ENCODE measurements around the gene LYST. TPM values are rescaled to one million over a fixed set of nuclear protein-coding genes. Genes with fewer than 3 reads are reported as not detected.

LYST gene
- total RNA-seq, 1 donor from 2014 or later, result 11.4 TPM

GRCh38 chr1:235739124-235739523 is 127.6 kb downstream of the LYST start:
- H3K36me3 Mint-ChIP-seq (ENCODE audit: insufficient read depth), result peaks cover 11% of the 10 kb centered on the region
- no peaks in the 10 kb centered on the region for H3K9me3 Mint-ChIP-seq (ENCODE audit: low read depth)
- no peak overlapping the region for H3K4me3 Mint-ChIP-seq (ENCODE audit: low read depth)
- peaks cover 4% of the 10 kb centered on the region for H3K4me1 Mint-ChIP-seq (ENCODE audit: low read depth)
- no peaks in the 10 kb centered on the region for H3K27me3 Mint-ChIP-seq
- H3K27ac Mint-ChIP-seq, result no peak overlapping the region
- TF ChIP-seq CTCF (IDR thresholded peaks at IDR 0.05; ENCODE audit: unreplicated experiment), result no peak
- DNase-seq (ENCODE audit: low spot score, unreplicated experiment), result no peak

- no peak for DNase-seq (ENCODE audit: low spot score, unreplicated experiment)
- no peak overlapping the region for H3K4me3 Mint-ChIP-seq (ENCODE audit: low read depth)
- no peaks in the 10 kb centered on the region for H3K9me3 Mint-ChIP-seq (ENCODE audit: low read depth)
- peaks cover 11% of the 10 kb centered on the region for H3K36me3 Mint-ChIP-seq (ENCODE audit: insufficient read depth)
- H3K27me3 Mint-ChIP-seq, result no peaks in the 10 kb centered on the region
- no peaks in the 10 kb centered on the region for H3K4me1 Mint-ChIP-seq (ENCODE audit: low read depth)
- TF ChIP-seq CTCF (IDR thresholded peaks at IDR 0.05; ENCODE audit: unreplicated experiment), result no peak
- no peak overlapping the region for H3K27ac Mint-ChIP-seq
Observed at GRCh38 chr1:235737751-235738150, 129.0 kb downstream of the LYST start.

GRCh38 chr1:235736263-235736662 is 130.4 kb downstream of the LYST start:
- no peak for TF ChIP-seq CTCF (IDR thresholded peaks at IDR 0.05; ENCODE audit: unreplicated experiment)
- H3K27me3 Mint-ChIP-seq, result no peaks in the 10 kb centered on the region
- H3K4me3 Mint-ChIP-seq (ENCODE audit: low read depth), result no peak overlapping the region
- no peak for DNase-seq (ENCODE audit: low spot score, unreplicated experiment)
- no peaks in the 10 kb centered on the region for H3K4me1 Mint-ChIP-seq (ENCODE audit: low read depth)
- no peaks in the 10 kb centered on the region for H3K9me3 Mint-ChIP-seq (ENCODE audit: low read depth)
- peaks cover 9% of the 10 kb centered on the region for H3K36me3 Mint-ChIP-seq (ENCODE audit: insufficient read depth)
- no peak overlapping the region for H3K27ac Mint-ChIP-seq

GRCh38 chr1:235735621-235736020 is 131.1 kb downstream of the LYST start:
- Mint-ChIP-seq H3K4me1 (ENCODE audit: low read depth) (no peaks in the 10 kb centered on the region), H3K4me3 (ENCODE audit: low read depth) (no peak overlapping the region), H3K27ac (no peak overlapping the region), H3K36me3 (ENCODE audit: insufficient read depth) (peaks cover 9% of the 10 kb centered on the region), H3K9me3 (ENCODE audit: low read depth) (no peaks in the 10 kb centered on the region), H3K27me3 (no peaks in the 10 kb centered on the region)
- no peak for DNase-seq (ENCODE audit: low spot score, unreplicated experiment)
- TF ChIP-seq CTCF (IDR thresholded peaks at IDR 0.05; ENCODE audit: unreplicated experiment), result no peak

- H3K4me1 Mint-ChIP-seq (ENCODE audit: low read depth), result no peaks in the 10 kb centered on the region
- no peak overlapping the region for H3K4me3 Mint-ChIP-seq (ENCODE audit: low read depth)
- TF ChIP-seq CTCF (IDR thresholded peaks at IDR 0.05; ENCODE audit: unreplicated experiment), result no peak
- no peaks in the 10 kb centered on the region for H3K9me3 Mint-ChIP-seq (ENCODE audit: low read depth)
- DNase-seq (ENCODE audit: low spot score, unreplicated experiment), result no peak
- H3K36me3 Mint-ChIP-seq (ENCODE audit: insufficient read depth), result peaks cover 9% of the 10 kb centered on the region
- H3K27me3 Mint-ChIP-seq, result no peaks in the 10 kb centered on the region
- no peak overlapping the region for H3K27ac Mint-ChIP-seq
Observed at GRCh38 chr1:235734335-235734734, 132.4 kb downstream of the LYST start.

Measured in progenitor cell of endocrine pancreas (in vitro differentiated cells).